ENCODE measurements around the gene HOXD9.

DNA sequence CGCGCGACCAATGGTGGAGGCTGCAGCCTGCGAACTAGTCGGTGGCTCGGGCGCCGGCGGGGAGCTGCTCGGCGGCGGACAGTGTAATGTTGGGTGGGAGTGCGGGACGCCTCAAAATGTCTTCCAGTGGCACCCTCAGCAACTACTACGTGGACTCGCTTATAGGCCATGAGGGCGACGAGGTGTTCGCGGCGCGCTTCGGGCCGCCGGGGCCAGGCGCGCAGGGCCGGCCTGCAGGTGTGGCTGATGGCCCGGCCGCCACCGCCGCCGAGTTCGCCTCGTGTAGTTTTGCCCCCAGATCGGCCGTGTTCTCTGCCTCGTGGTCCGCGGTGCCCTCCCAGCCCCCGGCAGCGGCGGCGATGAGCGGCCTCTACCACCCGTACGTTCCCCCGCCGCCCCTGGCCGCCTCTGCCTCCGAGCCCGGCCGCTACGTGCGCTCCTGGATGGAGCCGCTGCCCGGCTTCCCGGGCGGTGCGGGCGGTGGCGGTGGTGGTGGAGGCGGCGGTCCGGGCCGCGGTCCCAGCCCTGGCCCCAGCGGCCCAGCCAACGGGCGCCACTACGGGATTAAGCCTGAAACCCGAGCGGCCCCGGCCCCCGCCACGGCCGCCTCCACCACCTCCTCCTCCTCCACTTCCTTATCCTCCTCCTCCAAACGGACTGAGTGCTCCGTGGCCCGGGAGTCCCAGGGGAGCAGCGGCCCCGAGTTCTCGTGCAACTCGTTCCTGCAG lies at the start of gene HOXD9:
- TF ChIP-seq, protein P1, sequence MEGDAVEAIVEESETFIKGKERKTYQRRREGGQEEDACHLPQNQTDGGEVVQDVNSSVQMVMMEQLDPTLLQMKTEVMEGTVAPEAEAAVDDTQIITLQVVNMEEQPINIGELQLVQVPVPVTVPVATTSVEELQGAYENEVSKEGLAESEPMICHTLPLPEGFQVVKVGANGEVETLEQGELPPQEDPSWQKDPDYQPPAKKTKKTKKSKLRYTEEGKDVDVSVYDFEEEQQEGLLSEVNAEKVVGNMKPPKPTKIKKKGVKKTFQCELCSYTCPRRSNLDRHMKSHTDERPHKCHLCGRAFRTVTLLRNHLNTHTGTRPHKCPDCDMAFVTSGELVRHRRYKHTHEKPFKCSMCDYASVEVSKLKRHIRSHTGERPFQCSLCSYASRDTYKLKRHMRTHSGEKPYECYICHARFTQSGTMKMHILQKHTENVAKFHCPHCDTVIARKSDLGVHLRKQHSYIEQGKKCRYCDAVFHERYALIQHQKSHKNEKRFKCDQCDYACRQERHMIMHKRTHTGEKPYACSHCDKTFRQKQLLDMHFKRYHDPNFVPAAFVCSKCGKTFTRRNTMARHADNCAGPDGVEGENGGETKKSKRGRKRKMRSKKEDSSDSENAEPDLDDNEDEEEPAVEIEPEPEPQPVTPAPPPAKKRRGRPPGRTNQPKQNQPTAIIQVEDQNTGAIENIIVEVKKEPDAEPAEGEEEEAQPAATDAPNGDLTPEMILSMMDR (IDR thresholded peaks at IDR 0.05), result no peak
- TF ChIP-seq POLR2A (IDR thresholded peaks at IDR 0.05), result peak in 1 of 2 donors; percentile 3
